GM19452 (cell line): ENCODE data around the gene ADAM15.

Experiments used
- ATAC-seq: cut with Tn5 transposase; IDR thresholded peaks from one replicate; pipeline ENCODE4 v1.9.1; 2021; ENCODE audit not compliant: unreplicated experiment

ADAM15 gene

GRCh38 chr1:155030243-155030795, 20.8 kb upstream of the ADAM15 start:
- ATAC-seq, result no peak

DNA sequence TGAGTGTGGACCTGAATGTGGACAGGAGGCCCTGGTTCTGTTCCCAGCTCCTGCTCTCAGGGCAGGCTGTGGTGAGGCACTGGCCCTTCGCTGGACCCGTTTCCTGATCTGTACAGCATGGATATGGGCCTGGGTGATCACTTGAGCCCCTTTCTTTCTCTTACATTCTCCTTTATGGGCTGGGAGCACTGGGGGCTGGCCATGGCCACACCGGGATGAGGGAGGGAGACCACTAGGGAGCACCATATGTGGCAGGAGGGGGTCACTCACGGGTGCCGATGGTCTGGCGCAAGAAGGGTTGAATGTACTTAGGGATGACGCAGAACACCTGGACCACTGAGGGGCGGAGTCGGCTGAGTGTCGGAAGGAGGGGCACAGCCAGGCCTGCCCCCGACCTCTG, 20.2 kb upstream of the ADAM15 start:
- no peak for ATAC-seq

GRCh38 chr1:155032886-155033285, 18.2 kb upstream of the ADAM15 start:
- ATAC-seq, result no peak

GRCh38 chr1:155033524-155033923, 17.6 kb upstream of the ADAM15 start, which contains the start of the genes DCST1 and DCST2:
DCST1 (plus strand) TSS chr1:155033824; CDS start chr1:155034037, 213 bp downstream.
DCST2 (minus strand) TSS chr1:155033781; CDS start chr1:155033701, 80 bp downstream.
- ATAC-seq, result no peak

GRCh38 chr1:155034318-155035208, 16.6 kb upstream of the ADAM15 start:
- no peak for ATAC-seq

DNA sequence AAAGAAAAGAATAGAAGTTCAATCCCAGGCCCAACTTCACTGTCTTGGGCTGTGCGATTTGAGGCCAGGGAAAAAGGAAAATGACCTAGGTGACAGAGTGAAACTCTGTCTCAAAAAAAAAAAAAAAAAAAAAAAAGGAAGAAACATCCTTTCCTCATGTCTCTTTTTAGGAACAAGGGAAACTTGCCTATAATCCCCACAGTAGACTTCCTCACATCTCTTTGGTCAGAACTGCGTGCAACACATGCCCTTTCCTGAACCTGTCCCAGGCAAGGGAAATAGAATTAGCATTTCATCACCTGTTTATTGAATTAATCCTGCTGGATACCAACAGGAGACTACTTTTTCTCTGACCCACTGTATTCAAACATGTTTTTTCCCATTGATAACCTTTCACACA, 15.2 kb upstream of the ADAM15 start:
- no peak for ATAC-seq

DNA sequence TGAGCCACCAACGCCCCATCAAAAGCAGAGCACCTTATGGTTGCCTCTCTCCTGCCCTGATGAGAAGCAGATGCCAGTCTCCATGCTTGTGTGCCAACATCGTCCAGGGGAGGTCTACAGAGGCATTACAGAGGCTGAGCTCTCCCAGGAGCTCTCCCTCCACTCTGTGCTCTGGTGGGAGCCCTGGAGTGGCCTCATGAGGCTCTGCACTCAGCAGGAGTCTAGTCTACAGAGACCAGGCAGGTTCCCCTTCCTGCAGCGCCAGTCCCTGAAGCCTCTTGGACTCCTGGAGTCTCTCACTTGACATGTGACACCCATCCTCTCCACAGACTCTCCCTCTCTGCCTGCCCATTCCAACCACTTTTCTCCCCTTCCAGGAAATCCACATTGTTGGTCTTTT, 14.1 kb upstream of the ADAM15 start:
- ATAC-seq, result no peak

DNA sequence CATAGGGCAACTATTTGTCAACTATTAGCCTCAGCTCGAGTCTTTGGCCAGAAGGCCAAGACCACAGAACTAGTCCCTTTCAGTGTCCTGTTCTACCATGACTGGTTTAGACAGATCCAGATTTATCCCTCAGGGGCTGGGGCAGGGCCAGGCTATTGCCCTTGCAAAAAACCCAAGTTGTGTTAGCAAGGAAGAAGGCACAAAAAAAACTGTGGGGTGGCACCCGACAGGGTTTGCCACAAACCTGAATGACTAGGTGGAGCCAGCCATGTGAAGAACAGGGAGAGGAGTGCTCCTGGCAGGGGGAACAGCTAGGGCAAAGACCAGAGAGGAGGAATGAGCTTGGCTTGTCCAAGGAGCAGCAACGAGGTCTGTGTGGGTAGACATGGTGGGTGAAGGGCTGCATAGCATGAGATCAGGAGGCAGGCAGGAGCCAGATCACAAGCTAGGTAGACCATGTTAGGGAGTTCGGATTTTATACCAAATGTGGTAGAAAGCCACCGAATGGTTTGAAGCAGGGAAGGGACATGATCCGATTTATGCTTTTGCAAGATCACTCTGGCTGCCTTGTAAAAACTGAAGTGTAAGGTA, 13.2 kb upstream of the ADAM15 start:
- no peak for ATAC-seq

GRCh38 chr1:155038602-155039307, 12.4 kb upstream of the ADAM15 start:
- ATAC-seq, result no peak

DNA sequence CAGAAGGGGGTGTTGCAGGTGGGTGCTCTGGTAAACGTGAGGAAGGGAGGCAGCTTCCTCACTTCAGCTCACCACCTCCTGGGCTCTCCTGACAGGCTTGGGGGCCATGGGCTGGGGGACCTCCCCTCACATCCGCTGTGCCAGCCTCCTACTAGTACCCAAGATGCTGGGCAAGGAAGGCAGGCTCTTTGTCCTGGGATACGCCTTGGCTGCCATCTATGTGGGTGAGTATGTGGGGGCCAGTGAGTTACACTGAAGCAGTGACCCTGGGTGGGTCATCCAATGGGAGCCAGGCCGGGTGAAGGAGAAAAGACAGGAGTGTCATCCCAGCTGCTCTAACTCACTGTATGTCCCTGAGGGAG, 11.8 kb upstream of the ADAM15 start:
- no peak for ATAC-seq

DNA sequence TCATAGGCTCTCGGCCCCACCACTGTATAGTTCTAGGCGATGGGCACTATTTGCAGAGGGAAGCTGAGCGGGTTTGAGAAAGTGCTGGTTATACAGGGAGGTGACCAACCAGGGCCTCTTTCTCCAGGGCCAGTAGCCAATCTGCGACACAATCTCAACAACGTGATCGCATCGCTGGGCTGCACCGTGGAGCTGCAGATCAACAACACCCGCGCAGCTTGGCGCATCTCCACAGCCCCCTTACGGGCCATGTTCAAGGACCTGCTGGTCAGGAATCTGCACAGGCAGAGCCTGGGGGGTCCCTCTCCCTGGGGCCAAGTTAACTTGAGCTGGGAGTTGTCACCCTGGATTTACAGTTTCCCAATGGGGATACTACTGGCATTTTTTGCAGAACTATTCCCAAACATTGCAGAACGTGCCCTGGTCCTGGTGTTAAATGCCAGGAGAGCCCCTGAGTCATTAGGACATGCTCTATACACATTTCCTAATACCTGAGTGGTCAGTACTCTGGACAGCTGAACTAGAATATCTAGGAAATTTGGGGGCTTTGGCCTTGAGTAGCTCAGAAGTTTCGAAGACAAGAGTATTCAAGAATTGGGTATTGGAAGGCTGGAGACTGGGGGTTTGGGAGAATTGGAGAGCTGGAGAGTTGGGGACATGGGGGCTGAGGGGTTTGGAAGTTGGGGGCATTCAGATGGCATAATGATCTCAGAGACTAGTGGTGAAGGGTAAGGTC, 10.6 kb upstream of the ADAM15 start:
- ATAC-seq, result no peak

- ATAC-seq, result no peak
Measured at GRCh38 chr1:155042789-155043188, 8.3 kb upstream of the ADAM15 start.

DNA sequence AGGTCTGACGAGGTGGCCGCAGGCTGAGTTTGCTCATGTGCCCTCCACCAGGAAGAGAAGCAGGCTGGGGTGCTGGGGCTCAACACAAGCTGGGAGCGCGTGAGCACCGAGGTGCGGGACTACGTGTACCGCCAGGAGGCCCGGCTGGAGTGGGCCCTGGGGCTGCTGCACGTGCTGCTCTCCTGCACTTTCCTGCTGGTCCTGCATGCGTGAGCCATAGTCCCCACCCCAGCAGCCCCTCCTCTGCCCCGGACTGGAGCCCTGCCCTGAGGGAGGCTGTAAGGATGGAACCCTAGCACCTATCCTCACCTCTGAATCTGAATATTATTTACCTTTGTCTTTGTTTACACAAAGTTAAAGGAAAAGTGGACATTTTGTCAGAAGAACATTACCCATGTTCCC, 7.8 kb upstream of the ADAM15 start:
- ATAC-seq, result no peak

DNA sequence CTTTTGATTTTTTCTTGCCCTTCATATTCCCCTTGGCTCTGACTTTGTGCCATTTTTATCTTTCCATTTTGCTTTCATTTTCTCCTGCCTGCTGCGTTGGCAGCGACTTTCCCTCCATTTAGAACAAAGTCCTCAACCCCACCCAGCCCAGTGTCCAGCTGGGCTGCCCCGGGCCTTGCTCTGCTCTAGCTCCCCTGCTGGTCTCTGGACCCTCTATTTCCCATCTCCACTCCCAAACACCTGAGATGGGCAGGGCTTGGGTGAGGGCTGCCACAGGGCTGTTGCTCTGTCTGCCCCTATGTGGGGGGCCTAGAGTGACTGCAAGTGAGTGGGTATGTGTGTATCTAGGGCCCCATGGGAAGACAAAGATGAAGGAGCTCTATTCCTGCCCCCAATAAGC, 7.3 kb upstream of the ADAM15 start:
- ATAC-seq, result no peak

GRCh38 chr1:155044365-155044764, 6.8 kb upstream of the ADAM15 start:
- ATAC-seq, result no peak

DNA sequence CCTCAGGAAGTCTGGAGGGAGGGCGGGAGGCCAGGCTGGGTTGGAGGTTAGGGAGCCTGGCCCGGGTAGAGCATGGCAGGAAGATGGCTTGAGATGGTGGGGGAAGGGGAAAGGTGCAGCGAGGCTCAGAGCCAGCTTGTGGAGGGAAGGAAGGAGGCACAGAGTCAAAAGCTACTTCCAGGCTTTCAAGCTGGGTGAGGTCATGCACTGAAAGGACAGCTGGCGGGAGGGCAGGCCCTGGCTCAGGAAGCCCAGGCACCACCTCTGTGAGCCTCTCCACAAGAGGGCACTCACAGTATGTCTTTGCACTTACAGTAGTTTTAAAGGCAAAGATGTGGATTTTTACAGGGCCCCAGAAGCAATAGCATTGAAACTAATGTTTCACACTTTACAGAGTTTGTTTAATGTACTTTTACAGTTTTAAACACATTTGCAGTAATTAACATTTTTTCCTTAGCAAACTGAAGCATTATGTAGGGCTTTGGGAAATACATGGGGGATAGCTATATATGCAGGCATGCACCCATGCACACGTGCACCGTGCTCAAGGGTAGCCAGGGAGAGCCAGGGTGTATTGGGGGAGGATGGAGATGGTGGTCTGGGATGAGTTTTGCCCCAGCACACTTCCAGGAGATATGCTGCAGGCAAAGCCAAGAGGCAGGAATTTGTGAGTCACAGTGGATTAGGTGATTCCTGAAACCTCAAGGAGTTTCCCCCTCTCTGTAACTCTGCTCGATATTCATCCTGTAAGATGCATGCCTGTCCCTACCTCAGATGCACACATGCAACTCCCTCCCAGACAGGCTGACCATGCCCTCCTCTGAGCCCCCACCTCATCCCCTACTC, 6.1 kb upstream of the ADAM15 start:
- ATAC-seq, result no peak

GRCh38 chr1:155048449-155049334, 2.4 kb upstream of the ADAM15 start:
- no peak for ATAC-seq

DNA sequence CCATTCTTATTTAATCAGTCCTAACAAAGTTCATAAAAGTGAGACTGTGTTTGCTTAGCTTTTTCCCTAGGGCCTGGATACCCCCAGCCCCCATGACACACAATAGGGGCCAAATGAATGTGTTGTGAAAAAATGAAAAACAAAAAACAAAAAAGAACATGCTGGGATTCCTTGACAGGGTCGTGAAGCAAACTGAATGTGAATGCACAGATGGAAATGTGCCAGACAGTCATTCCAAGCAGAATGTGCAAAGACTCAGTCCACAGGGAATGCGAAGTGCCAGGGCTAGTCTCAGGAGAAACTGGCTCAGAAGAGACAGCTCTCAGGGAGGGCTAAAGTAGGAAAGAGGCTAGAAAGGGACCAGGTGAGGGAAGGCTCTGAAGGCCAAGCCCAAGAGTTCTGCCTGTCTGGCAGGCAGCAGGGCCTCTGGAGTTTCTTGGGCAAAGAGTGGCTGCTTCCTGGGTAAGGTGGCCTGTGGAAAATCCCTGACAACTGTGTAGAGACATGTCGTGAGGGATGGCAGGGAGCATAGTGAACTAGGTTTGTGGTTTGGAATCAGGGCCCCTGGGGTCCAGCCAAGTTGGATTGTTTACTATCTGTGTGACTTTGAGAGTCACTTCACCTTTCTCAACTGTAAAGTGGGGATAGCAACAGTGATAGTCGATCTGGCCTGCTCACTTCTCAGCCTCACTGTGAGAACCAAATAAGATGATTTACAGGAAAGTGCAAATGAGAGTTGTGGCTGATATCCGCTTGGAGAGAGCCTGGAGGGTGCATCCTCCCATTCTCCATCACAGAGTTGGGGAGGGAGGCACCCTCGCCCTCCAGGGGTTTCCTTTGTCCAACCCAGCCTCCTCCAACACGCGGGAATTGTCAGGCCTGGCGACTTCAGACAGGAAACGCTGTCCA, 1.2 kb upstream of the ADAM15 start:
- no peak for ATAC-seq
